ENCODE measurements around the gene NCOR1.
A peak's percentile ranks its signal among the peaks of the same experiment; 100 is the strongest.
"Not testable (repeated sequence)": the region's sequence is repeated elsewhere in the genome, so short reads cannot be mapped to it uniquely, and the experiment has no call there.

The NCOR1 gene

DNA sequence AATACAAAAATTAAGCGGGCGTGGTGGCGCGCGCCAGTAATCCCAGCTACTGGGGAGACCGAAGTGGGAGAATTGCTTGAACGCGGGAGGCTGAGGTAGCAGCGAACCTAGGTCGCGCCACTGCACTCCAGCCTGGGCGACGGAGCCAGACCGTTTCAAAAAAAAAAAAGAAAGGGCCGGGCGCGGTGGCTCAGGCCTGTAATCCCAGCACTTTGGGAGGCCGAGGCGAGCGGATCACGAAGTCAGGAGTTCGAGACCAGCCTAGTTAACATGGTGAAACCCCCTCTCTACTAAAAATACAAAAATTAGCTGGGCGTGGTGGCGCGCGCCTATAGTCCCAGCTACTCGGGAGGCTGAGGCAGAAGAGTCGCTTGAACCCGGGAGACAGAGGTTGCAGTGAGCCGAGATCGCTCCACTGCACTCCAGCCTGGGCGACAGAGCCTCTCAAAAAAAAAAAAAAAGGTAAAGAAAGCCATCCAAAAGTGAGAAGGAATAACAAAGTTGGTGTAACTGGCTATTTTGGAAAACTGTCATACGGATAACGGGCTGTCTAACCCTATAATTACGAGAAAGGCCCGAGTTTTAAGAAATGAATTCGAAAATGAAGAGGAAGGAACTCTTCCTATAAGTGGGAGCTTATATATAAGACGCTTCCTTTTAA lies 1.1 kb upstream of the NCOR1 start:
- Histone ChIP-seq H3K27ac (peak overlapping the region; percentile 93 to 98 (median 97)), H3K4me3 (peak overlapping the region; percentile 63 to 100 (median 89))

DNA sequence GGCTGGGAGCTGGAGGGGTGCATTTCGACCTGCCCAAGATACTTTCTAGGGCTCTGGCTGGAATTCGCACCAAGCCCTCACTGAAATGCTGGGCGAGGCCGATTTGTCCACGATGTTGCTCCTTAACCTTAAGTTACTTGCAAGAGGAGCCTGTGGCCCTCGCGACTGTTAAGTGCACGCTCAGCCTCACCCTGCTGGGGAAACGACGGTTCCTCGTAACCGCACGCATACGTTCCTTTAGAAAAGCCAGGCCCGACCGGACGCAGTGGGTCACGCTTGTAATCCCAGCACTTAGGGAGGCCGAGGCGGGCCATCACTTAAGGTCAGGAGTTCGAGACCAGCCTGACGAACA lies 607 bp upstream of the NCOR1 start:
- H3K4me3 ChIP-seq = peak overlapping the region; percentile 63 to 100 (median 89)
- H3K27ac ChIP-seq = peak overlapping the region; percentile 93 to 98 (median 97)

DNA sequence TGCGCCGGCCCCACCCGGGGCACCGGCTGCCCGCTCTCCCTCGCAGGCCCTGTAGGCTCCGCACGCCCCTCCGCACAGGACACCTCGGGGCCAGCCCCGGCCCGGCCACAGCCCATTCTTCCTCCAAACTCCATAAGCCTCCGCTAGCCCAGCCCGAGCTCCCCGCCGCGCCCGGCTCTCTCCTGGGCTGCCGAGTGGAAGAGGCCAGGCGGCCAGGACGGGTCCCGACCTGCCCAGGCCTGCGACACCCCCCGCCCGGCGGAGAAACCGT lies 397 bp downstream of the NCOR1 start:
- Histone ChIP-seq H3K27ac (peak overlapping the region; percentile 91 to 98 (median 97)), H3K4me3 (peak overlapping the region; percentile 63 to 100 (median 89))

DNA sequence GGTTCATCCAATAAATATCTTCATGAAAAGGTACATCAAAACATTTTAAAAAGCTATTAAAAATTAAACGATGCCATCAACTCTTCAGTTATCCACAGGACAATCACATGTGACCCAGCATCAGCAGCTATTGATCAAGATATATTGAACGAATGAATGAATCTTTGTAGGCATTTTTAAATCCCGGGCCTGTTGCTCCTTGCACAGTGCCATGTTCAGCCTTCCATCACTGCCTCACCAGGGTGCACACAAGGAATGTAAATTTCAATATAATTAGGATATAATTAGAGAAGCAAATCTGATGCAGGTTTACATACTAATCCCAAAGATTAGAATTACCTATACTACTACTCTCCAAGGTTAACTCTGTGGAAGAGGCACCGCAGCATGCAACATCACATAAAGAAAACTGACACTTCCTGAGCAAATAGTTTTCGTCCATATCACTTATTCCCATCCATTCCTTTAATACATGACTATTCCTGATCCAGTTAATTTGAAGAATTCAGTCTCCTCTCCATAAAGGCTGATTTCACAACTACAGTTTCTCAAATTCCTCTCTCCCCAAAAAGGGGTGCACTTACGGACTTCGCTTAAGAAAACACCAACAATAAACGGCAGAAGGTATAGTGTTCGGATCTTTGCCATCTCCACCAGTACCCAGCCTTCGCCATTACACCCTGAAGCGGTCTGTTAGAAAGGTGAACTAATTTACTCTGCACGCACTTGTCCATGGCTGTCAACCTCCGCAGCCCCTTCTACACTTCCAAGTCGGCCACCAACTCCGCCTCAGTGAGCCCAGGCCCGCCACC lies 938 bp downstream of the NCOR1 start:
- peak overlapping the region; percentile 91 to 98 (median 97) for H3K27ac ChIP-seq

DNA sequence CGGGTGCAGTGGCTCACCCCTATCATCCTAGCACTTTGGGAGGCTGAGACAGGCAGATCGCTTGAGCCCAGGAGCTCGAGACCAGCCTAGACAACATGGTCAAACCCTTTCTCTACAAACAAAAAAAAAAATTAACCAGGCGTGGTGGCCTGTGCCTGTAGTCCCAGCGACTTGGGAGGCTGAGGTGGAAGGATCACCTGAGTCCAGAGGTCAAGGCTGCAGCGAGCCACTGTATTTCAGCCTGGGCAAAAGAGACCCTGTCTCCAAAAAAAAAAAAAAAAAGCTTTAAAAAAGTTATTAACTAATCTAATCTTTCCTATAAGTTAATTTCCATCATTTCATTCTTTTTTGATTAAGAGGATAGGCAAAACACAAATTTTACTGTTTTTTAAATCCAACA lies 2.5 kb downstream of the NCOR1 start:
- Histone ChIP-seq H3K4me3 (no peak overlapping the region), H3K27ac (no peak overlapping the region)

More for the DNA sequence above, 938 bp downstream of the NCOR1 start:
- H3K4me3 ChIP-seq = peak overlapping the region; percentile 63 to 100 (median 89)

DNA sequence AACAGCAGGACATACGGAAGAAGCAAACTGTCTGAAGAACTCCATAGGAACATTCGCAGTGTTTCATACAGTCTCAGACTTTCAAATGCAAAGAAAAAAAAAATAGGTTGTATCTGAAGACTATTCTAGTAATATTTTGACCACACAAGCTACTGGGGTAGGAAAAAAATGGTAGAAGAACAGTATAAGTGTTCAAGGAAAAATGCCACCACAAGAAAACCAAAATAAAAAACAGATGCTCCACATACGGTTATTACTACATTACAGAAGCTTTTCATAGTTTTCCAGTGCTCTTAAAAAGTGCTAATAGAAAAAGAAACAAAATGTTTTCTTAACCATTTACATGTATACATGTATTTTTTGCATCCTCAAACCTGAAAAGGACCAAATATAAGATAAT lies 3.7 kb downstream of the NCOR1 start:
- no peak overlapping the region for H3K27ac ChIP-seq
- no peak overlapping the region for H3K4me3 ChIP-seq

DNA sequence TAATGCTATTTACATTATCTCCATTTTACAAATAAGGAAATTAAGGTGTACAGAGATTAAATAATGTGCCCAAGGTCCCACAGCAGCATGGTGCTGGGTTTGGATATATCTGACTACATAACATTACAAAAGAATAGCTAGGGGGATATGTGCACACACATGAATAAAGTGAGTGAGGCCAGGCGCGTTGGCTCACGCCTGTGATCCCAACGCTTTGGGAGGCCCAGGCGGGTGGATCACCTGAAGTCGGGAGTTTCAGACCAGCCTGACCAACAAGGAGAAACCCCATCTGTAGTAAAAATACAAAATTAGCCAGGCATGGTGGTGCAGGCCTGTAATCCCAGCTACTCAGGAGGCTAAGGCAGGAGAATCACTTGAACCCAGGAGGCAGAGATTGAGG lies 10.6 kb downstream of the NCOR1 start:
- H3K4me3 ChIP-seq, H3K27ac ChIP-seq: not testable (repeated sequence)

DNA sequence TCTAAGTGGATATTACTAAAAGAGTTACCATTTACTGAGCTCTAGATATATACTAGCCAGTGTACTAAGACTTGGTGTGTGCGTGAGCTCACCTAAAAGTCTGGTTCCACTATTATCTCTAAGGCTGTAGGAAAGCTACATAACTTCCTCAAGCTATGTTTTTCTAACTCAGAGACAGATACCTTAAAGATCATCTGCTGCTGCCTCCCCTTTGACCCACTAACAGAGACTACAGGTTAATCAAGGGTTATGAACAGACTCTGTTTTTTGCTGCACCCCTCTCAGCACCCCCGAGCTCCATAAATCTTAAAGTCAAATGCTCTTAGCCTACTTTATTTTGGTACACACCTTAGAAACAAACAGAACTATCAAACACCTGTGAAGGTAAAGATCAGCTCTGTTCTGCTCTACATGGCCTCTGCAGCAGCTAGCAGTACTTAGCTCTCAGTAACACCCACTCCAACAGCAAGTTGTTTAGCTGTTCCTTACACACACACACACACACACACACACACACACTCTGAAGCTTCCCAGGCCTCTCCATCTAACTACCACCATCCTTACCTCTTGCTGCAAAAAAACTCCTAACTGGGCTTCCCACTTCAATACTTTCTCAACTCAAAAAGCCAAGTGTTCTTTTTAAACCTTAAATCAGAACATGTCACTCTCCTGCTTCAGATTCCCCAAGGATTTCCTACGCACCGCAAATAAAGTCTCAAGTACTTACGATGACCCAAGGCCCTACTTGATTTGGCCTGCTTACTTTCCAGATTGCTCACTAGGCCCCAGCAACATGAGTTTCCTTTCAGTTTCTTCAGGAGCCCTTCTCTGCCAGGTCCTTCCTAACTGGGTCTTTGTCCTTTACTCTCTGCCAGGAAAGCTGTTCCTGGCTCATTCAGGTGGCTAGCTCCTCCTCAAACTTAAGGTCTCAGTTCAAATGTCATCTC lies 12.5 kb downstream of the NCOR1 start:
- peak overlapping the region in 4 of 21 experiments; percentile 11 to 50 (median 16) for H3K27ac ChIP-seq
- not testable (repeated sequence) for H3K4me3 ChIP-seq

DNA sequence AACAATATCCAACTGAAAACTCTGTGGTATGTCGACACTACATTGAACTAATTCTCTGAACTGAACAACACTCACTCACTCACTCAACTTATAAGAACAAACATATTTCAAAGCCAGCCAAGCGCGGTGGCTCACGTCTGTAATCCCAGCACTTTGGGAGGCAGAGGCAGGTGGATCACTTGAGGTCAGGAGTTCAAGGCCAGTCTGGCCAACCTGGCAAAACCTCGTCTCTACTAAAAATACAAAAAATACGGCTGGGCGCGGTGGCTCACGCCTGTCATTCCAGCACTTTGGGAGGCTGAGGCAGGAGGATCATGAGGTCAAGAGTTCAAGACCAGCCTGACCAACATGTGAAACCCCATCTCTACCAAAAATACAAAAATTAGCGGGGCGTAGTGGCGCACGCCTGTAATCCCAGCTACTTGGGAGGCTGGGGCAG lies 13.6 kb downstream of the NCOR1 start:
- not testable (repeated sequence) for H3K4me3 ChIP-seq
- peak overlapping the region in 1 of 21 experiments; percentile 17 for H3K27ac ChIP-seq

DNA sequence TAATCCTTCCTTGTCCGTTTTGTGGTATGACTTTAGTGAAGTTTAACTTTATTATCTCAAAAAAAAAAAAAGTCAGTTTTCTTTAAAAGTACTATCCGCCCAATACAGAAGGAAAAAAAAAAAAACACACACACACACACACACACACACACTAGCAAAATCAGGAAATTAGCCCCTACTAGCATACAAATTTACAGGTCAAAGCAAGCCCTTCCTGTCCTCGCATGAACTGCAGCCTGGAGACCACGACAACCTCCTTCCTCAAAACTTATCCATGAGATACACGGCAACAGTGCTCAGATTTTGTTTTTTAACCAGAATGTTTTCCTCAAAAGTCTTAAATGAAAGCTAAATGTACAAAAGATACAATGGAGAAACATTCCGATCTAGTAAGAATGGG lies 16.2 kb downstream of the NCOR1 start:
- peak overlapping the region in 2 of 21 experiments; percentile 38 to 49 for H3K27ac ChIP-seq
- H3K4me3 ChIP-seq = no peak overlapping the region

DNA sequence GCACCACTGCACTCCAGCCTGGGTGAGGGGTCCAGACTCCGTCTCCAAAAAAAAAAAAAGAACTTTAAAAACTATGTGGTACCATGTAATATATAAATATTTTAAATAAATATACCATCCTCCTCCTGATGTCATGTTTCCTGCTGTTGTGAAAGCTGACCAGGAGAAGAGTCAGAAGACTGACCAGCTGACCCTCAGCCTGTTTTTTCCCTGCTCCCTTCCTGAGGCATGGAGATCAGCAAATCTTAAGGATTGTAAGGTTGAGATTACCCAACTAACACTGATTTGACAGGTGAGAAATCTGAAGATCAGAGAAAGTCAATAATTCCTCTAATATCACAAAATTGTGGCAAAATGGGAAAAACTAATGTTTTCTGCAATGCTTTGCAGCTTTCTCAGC lies 18.1 kb downstream of the NCOR1 start:
- no peak overlapping the region for H3K4me3 ChIP-seq
- no peak overlapping the region for H3K27ac ChIP-seq

DNA sequence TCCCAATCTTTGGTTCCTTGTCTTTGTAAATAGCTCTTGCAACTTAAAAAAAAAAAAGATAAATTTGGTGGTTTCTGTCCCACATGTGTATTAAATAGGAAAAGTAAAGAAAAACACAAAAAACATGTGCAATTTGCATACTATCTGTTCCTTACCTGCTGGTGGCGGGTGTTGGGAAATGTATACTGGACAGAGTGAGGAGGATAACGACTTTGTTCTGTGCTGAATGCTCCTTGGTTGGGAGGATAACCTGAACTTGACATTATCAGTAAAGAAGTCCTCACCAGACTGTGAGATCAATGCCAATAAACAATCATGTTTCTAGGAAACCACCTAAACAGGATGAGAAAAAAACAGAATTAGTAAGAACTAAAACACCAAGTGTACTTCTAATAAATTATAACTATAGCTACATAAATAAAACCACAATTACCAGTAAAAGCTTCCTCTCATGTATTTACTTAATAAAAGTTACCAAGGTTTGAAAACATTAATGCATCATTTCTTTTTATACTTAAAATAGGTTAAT lies 21.0 kb downstream of the NCOR1 start:
- not testable (repeated sequence) for H3K4me3 ChIP-seq, H3K27ac ChIP-seq

DNA sequence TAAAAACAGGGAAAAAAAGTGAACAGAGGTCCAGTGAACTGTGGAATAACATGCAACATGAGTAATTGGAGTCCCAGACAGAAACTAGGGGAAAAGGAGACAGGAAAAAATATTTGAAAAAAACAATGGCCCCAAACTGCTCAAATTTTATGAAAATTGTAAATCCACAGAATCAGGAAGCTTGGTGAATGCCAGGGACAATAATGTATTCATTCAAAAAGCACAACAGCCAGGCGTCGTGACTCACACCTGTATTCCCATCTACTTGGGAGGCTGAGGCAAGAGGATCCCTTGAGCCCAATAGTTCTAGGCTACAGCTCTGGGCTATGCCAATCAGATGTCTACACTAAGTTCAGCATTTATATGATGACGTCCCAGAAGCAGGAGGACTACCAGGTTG lies 23.7 kb downstream of the NCOR1 start:
- Histone ChIP-seq H3K4me3 (no peak overlapping the region), H3K27ac (no peak overlapping the region)

DNA sequence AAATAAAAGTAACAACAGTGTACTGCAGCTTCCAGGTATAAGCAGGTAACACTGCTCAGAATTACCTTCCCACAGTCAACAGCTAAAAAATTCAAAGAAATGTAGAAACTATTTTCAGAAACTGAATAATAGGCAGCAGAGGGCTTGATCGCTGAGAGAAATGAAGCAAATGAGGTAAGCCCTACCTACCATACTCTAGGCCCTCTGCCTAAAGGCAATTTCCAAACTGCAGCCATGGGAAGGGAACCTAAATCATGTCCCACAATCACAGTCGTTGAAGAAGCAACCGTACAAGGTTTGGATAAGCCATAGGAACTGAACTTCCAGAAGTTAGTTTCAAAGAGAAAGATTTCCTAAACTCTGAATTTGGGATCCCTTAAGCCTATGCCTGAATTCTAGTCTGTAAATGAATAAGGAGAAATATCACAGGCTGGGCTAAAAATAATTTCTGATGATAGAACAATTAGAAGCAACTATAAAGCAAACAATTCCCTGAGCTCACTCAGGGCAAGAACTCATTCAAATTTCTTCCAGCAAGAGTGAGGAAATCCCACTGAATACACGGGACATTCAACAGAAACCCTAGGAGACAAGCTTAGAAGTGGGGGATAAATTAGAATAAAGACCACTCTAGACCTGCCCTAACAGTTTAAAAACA lies 24.5 kb downstream of the NCOR1 start:
- H3K4me3 ChIP-seq = no peak overlapping the region

DNA sequence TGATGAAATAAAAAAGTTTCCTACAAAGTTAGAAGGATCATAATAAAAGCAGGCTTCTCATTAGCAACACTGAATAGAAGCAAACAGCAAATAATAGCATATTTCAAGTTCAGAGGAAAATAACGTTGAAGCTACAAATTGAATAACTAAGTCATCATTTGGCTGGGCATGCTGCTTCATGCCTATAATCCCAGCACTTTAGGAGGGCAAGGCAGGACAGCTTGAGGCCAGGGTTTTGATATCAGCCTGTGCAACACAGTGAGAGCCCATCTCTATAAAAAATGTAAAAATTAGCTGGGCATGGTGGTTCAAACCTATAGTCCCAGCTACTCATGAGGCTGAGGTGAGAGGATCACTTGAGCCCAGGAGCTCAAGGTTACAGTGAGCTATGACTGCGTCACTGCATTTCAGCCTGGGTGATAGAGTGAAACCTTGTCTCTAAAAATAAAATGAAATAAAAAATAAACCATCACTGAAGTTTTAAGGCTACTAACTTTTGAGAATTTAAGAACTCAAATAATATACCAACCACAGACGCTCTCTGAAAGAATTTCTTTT lies 25.5 kb downstream of the NCOR1 start:
- no peak overlapping the region for H3K4me3 ChIP-seq
- peak overlapping the region in 2 of 21 experiments; percentile 11 to 35 for H3K27ac ChIP-seq

More for the DNA sequence above, 24.5 kb downstream of the NCOR1 start:
- H3K27ac ChIP-seq = peak overlapping the region in 4 of 21 experiments; percentile 3 to 36 (median 20)

DNA sequence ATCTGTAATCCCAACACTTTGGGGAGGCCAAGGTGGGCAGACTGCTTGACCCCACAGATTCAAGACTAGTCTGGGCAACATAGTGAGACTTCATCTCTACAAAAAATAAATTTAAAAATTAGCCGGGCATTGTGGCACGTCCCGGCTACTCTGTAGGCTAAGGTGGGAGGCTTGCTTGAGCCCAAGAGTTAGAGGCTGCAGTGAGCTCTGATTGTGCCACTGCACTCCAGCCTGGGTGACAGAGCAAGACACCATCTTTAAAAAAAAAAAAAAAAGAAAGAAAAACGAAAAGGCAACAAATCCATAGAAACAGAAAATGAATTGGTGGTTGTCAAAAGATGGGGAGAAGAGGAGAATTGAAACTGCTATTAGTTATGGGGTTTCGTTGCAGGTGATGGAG lies 27.7 kb downstream of the NCOR1 start:
- no peak overlapping the region for H3K27ac ChIP-seq
- H3K4me3 ChIP-seq = no peak overlapping the region

DNA sequence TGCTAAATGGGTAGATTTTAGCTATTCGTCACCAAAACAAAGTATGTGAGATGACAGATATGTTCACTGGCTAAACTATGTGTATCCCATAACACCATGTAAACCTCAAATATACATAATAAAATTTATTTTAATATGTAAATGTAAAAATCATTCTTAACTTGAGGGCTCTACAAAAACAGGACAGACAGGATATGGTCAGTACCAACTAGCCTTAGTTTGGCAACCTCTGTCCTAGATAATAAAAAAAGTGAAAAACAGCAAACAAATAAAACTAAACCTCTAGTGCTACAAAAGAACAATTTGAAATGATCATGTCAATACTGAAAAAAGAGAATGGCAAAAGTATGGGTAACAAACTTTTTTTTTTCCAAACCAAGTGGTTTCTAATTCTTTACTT lies 33.8 kb downstream of the NCOR1 start:
- Histone ChIP-seq H3K27ac (no peak overlapping the region), H3K4me3 (no peak overlapping the region)

DNA sequence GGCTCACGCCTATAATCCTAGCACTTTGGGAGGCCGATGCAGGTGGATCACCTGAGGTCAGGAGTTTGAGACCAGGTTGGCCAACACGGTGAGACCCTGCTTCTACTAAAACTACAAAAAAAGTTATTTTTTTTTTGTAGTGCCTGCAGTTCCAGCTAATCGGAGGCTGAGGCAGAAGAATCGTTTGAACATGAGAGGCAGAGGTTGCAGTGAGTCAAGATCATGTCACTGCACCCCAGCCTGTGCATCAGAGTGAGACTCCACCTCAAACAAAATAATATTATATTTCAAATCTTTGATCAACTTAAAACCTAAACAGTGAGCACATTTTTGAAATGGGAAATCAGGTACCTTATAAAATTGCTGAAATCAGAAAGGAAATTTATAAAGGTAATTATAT lies 36.5 kb downstream of the NCOR1 start:
- Histone ChIP-seq H3K27ac (no peak overlapping the region), H3K4me3 (no peak overlapping the region)

DNA sequence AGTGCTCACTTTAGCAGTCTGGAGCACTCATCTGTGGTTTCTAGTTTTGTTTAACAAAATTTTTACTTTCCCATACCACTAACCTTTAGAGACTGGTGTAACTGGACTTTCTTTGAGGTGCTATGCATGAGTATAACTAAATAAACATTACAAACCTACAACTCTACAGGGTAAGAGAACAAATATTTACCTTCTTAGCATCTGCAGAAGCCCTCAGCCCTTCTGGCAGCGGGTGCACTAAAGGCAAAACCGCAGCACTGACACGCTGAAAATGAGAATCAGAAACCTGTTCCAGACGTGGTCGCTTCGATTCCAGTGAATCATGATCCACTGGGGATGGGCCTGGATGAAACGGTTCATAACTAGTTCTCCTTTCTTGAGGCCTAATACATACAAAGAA lies 43.7 kb downstream of the NCOR1 start:
- H3K4me3 ChIP-seq = no peak overlapping the region
- no peak overlapping the region for H3K27ac ChIP-seq

All from skin epidermis (tissue), 12 donors.